C4-2B (cell line): ENCODE data around the gene STXBP5L.

Source experiments
- H3K27ac ChIP-seq: fragments of 450-650 bp; 2 replicates; pipeline ENCODE4 v1.5.1; 2017
- ZFX ChIP-seq: fragments of 450-650 bp; IDR thresholded peaks from 2 replicates; pipeline ENCODE4 v1.6.1; 2017
- TF ChIP-seq, protein P1 (sequence below): fragments of 450-650 bp; conservative IDR thresholded peaks from 2 replicates; pipeline ENCODE4 v1.5.1; 2017; ENCODE audit warnings: mild to moderate bottlenecking

STXBP5L gene

DNA sequence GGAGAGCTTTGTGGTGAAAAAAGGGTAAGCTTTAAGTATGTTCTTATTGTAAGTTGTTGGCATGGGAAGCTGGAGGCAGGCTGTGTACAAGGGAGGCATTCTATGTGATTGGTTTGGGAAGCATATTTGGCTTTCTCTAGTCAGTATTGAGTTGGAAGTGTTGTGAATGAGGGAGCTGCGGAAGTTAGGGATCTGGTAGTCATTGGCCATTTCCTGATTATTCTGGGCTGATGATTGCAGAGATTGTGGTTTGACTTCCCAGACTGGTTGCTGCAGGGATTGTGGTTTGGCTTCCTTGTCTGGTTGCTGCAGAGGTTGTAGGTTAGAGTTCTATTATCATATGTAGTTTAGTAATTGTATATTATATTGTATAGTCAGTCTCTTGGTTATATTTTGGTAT lies 21.0 kb downstream of the STXBP5L start:
- TF ChIP-seq ZFX, result no peak
- TF ChIP-seq, protein P1, sequence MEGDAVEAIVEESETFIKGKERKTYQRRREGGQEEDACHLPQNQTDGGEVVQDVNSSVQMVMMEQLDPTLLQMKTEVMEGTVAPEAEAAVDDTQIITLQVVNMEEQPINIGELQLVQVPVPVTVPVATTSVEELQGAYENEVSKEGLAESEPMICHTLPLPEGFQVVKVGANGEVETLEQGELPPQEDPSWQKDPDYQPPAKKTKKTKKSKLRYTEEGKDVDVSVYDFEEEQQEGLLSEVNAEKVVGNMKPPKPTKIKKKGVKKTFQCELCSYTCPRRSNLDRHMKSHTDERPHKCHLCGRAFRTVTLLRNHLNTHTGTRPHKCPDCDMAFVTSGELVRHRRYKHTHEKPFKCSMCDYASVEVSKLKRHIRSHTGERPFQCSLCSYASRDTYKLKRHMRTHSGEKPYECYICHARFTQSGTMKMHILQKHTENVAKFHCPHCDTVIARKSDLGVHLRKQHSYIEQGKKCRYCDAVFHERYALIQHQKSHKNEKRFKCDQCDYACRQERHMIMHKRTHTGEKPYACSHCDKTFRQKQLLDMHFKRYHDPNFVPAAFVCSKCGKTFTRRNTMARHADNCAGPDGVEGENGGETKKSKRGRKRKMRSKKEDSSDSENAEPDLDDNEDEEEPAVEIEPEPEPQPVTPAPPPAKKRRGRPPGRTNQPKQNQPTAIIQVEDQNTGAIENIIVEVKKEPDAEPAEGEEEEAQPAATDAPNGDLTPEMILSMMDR, result no peak
- peak overlapping the region; percentile 50; the same call in 1 of the 2 replicates for H3K27ac ChIP-seq

DNA sequence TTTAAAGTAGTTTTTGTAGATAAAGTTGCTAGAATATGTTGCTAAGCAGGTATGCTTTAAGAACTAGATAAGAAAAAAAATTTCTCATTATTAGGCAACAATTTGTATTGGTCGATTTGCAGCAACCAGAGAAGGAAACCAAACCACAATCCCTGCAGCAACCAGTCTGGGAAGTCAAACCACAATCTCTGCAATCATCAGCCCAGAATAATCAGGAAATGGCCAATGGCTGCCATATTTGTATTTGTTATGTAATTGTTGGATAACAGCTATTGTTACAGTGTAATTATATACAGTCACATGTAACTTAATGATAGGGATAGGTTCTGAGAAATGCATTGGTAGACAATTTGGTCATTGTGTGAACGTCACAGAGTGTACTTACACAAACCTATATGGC lies 23.6 kb downstream of the STXBP5L start:
- TF ChIP-seq, protein P1, result no peak
- no peak for TF ChIP-seq ZFX
- H3K27ac ChIP-seq, result no peak overlapping the region

DNA sequence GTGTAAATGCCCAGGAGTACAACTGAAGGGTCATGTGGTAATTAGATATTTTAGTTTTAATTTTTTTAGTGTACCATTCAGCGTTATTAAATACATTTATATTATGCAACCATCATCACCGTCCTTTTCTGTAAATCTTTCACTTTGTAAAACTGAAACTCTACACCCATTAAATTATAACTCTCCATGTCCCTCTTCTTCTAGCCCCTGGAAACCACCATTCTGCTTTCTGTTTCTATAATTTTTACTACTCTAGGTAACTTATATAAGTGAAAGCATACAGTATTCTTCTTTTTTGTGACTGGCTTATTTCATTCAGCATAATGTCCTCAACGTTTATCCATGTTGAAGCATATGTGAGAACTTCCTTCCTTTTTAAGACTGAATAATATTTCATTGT lies 48.1 kb downstream of the STXBP5L start:
- TF ChIP-seq ZFX, result no peak
- TF ChIP-seq, protein P1, result no peak
- H3K27ac ChIP-seq, result no peak overlapping the region

DNA sequence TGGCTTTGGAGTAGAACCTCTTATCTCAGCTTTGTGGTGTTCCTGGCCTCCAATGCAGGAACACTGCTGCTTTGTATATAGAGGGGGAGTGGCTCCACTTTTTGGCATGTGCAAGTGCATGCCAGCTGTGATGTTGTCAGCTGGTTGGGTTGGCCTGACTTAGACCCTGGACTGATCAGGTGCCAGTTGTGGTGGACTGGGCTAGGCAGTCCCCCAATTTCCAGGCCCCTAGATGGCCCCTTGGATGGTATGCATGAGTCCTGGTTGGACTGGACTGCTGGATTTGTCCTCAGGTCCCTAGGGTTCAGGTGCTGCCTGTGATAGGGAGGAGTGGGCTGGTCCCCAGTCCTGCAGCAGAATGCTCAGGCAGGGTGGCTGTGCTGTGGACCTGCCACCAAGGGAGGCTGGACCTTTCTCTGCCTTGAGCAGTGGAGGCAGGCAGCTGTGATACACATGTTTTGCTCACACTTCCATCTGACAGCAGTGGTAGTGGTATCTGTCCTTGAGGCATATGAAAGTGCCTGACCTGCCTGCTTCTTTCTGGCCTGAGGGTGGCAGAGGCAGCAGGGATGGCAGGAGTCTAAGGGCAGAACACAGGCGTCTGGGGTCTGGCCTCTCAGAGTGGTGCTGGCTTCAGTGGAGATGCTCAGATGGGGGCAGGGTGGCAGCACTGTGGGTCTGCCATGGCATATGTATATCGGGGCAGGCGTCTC lies 74.8 kb downstream of the STXBP5L start:
- peak overlapping the region; percentile 0; the same call in 1 of the 2 replicates for H3K27ac ChIP-seq
- TF ChIP-seq ZFX, result no peak
- TF ChIP-seq, protein P1, result no peak

DNA sequence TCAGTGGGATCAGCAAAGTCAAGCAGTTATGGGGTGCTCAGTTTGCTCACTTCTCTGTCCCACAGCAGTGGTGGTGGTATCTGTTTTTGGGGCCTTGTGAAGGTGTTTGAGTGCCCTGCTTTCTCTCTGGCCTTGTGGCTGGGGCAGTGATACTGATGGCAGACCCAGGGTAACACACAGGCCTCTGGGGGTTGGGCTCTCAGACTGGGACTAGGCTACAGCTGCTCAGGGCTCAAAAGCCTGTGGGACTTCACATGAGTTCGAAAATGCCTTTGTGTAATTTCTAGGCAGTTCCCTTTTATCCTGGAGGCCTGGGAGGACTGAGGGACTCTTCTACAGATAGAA lies 75.3 kb downstream of the STXBP5L start:
- TF ChIP-seq, protein P1, result no peak
- TF ChIP-seq ZFX, result no peak

DNA sequence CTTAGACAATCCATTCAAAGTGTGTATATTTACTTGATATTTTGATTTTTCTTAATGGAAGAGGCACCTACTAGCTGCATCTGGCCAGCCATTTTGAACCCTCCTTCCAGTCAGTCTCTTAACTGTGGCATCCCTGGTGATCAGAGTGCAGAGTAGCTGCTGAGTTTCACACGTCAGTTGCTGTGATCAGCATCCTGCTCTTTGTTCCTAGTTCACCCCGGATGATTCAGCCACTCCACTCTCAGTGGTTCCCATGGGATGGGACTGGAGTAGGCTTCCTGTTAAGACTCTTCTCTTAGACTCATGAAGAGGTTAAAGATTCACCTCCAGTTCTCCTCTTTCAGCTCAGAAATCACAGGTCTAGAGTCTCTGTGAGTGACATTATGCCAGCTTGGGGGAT lies 75.8 kb downstream of the STXBP5L start:
- TF ChIP-seq, protein P1, result no peak
- TF ChIP-seq ZFX, result no peak
- no peak overlapping the region for H3K27ac ChIP-seq

More for the DNA sequence above, 75.3 kb downstream of the STXBP5L start:
- H3K27ac ChIP-seq, result no peak overlapping the region; the same call in 1 of the 2 replicates

DNA sequence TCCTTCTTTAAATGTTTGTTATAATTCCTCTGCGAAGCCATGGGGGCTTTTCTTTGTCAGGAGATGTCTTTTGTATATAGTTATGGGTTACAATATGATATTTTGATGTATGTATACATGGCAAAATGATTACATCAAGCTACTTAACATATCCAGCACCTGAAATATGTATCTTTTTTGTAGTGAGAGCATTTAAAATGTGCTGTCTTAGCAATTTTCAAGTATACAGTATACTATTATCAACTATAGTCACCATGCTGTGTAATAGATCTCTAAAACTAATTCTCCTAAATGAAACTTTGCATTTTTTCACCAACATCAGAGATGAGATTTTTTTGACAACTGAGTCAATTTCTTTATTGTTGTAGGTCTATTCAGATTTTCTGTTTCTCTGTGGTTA lies 77.2 kb downstream of the STXBP5L start:
- TF ChIP-seq, protein P1, result no peak
- no peak for TF ChIP-seq ZFX
- H3K27ac ChIP-seq, result no peak overlapping the region
